T-helper 17 cell (primary cell): Measurements from ENCODE around the gene WDR62. TPM values are rescaled to one million over a fixed set of nuclear protein-coding genes. Genes with fewer than 3 reads are reported as not detected.

Experiments used
- ATAC-seq: fragments of 150-1000 bp; cut with Tn5 transposase; 2 replicates; pipeline ENCODE4 v1.10.0; 2021; ENCODE audit warnings: mild to moderate bottlenecking, moderate library complexity
- DNase-seq, 3 donors: peaks; one replicate each; pipeline versions ENCODE4 v3.0.0 to v3.0.0-alpha.2; 2020 to 2021
- H3K9me3 ChIP-seq: one replicate; pipeline ENCODE4 v1.7.0; 2013; ENCODE audit warnings: low read length, mild to moderate bottlenecking; ENCODE audit not compliant: control insufficient read depth, poor library complexity, severe bottlenecking
- H3K27ac Mint-ChIP-seq: one replicate; pipeline ENCODE4 v1.8.0; 2022; ENCODE audit warnings: mild to moderate bottlenecking, moderate library complexity, mixed read lengths
- H3K27me3 Mint-ChIP-seq: one replicate; pipeline ENCODE4 v1.8.0; 2022; ENCODE audit warnings: mixed read lengths
- H3K36me3 Mint-ChIP-seq: one replicate; pipeline ENCODE4 v1.8.0; 2022; ENCODE audit warnings: low read depth, mixed read lengths
- H3K4me1 Mint-ChIP-seq: one replicate; pipeline ENCODE4 v1.8.0; 2022; ENCODE audit warnings: mild to moderate bottlenecking, mixed read lengths
- H3K4me3 Mint-ChIP-seq: one replicate; pipeline ENCODE4 v1.8.0; 2022; ENCODE audit warnings: mild to moderate bottlenecking, moderate library complexity, mixed read lengths
- total RNA-seq, 4 donors: library from RNA in 2 of 4; stranded (reverse) in 2 of 4; gene quantifications; one replicate each; pipeline ENCODE4 v1.2.3 and lab custom pipeline; 2022 to 2026

The WDR62 gene
- total RNA-seq, 2 donors from 2014 or later = 2.2 to 3.8 TPM

GRCh38 chr19:36152019-36152351 is 97.3 kb downstream of the WDR62 start:
- no peaks in the 10 kb centered on the region for H3K27me3 Mint-ChIP-seq
- no peak for DNase-seq
- no peak overlapping the region for H3K4me3 Mint-ChIP-seq
- no peaks in the 10 kb centered on the region for H3K9me3 ChIP-seq
- no peak for ATAC-seq
- H3K27ac Mint-ChIP-seq = no peak overlapping the region
- peaks cover 15% of the 10 kb centered on the region for H3K4me1 Mint-ChIP-seq
- peaks cover 10% of the 10 kb centered on the region for H3K36me3 Mint-ChIP-seq

DNA sequence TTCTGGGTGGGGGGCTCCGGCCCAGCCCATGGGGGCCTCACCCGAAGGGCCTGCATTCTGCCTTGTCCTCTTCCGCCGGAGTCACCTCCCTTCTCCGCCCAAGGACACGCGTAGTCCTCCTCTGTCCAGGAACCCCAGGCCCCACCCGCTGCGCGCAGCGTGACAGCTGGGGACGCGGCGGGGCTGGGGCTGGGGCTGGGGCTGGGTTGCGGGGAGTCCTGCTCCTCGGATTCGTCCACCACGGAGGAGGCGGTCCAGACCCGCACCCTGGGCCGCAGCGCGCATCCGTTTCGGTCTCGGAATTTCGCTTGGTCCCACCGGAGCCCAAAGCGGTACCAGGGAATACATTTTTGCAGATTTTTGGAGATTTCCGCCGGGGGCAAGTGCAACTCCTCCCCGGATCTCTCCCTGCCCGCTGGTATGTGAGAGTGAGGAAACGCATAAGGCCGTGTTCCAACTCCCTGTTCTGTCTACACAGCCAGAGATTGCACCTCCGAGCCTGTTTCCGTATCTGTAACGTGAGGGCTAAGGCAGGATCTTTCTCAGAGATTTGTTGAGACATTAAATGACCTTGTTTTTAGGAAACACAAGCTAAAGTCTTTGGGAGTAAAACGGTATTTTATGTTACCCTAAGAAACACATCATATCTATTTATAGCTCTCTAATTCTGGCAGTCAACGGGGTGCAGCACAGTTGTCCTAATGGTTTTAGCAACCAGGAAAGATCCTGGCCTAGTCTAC is 97.8 kb downstream of the WDR62 start, which contains the start of gene COX7A1:
Gene COX7A1, minus strand, starts transcription at position 96 of the 740 bp plus-strand sequence. Its CDS starts 40 bp downstream, at position 56.
- ATAC-seq (no peak), DNase-seq (no peak)
- no peaks in the 10 kb centered on the region for H3K27me3 Mint-ChIP-seq
- H3K9me3 ChIP-seq = no peaks in the 10 kb centered on the region
- peaks cover 10% of the 10 kb centered on the region for H3K36me3 Mint-ChIP-seq
- H3K4me1 Mint-ChIP-seq = peaks cover 17% of the 10 kb centered on the region
- no peak within 1 kb of the TSS for H3K4me3 Mint-ChIP-seq
- H3K27ac Mint-ChIP-seq = no peak within 1 kb of the TSS

DNA sequence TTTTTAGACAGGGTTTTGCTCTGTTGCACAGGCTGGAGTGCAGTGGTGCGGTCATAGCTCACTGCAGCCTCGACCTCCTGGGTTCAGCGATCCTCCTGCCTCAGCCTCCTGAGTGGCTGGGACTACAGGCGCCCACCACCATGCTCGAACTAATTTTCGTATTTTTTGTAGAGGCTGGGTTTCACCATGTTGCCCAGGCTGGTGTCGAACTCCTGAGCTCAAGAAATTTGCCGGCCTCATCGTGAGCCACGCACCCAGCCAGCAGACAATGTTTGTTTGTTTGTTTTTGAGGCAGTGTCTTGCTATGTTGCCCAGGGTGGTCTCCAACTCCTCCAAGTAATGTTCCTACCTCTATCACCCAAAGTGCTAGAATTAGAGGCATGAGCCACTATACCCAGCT is 98.4 kb downstream of the WDR62 start:
- Mint-ChIP-seq H3K4me3 (no peak overlapping the region), H3K36me3 (peaks cover 10% of the 10 kb centered on the region), H3K27me3 (no peaks in the 10 kb centered on the region), H3K4me1 (peaks cover 20% of the 10 kb centered on the region), H3K27ac (no peak overlapping the region)
- DNase-seq (no peak), ATAC-seq (no peak)
- H3K9me3 ChIP-seq = no peaks in the 10 kb centered on the region

Other genes with a start within 250 kb of the WDR62 start
- not detected for gene PRODH2, start 242.1 kb upstream of the WDR62 start, total RNA-seq
- gene NPHS1, start 202.4 kb upstream of the WDR62 start, total RNA-seq = not detected
- gene KIRREL2, start 198.0 kb upstream of the WDR62 start, total RNA-seq = not detected
- gene APLP1, start 186.3 kb upstream of the WDR62 start, total RNA-seq = not detected
- gene NFKBID, start 154.4 kb upstream of the WDR62 start, total RNA-seq = 100 to 1,000 TPM; 128 to 140 TPM
- gene HCST, start 152.4 kb upstream of the WDR62 start, total RNA-seq = 10 to 100 TPM; 63.0 to 73.7 TPM
- gene TYROBP, start 146.6 kb upstream of the WDR62 start, total RNA-seq = 10 to 100 TPM in 1 of 2 donors, 1 to 10 TPM in 1; 5.9 to 16.7 TPM
- 1 to 10 TPM; 6.8 to 8.7 TPM for gene LRFN3, start 118.5 kb upstream of the WDR62 start, total RNA-seq
- gene SDHAF1, start 59.7 kb upstream of the WDR62 start, total RNA-seq = 1 to 10 TPM; 6.2 to 6.9 TPM
- 1 to 10 TPM; 1.8 to 2.0 TPM for gene SYNE4, start 46.1 kb upstream of the WDR62 start, total RNA-seq
- 10 to 100 TPM; 33.3 to 34.2 TPM for gene ALKBH6, start 40.7 kb upstream of the WDR62 start, total RNA-seq
- 1 to 10 TPM; 3.8 TPM for gene CLIP3, start 22.0 kb upstream of the WDR62 start, total RNA-seq
- gene THAP8, start 612 bp upstream of the WDR62 start, total RNA-seq = 1 to 10 TPM in 1 of 2 donors, under 1 TPM in 1; 0.60 to 1.8 TPM
- gene OVOL3, start 56.2 kb downstream of the WDR62 start, total RNA-seq = not detected
- 10 to 100 TPM; 26.4 to 28.2 TPM for gene POLR2I, start 60.0 kb downstream of the WDR62 start, total RNA-seq
- 100 to 1,000 TPM; 127 to 131 TPM for gene TBCB, start 60.6 kb downstream of the WDR62 start, total RNA-seq
- gene CAPNS1, start 85.2 kb downstream of the WDR62 start, total RNA-seq = 100 to 1,000 TPM; 323 to 327 TPM
- not detected for gene COX7A1, start 97.5 kb downstream of the WDR62 start, total RNA-seq
- 1 to 10 TPM; 9.3 to 9.4 TPM for gene ZNF565, start 159.8 kb downstream of the WDR62 start, total RNA-seq
- 10 to 100 TPM; 23.8 to 29.5 TPM for gene ZNF146, start 160.2 kb downstream of the WDR62 start, total RNA-seq